ENCODE data around the gene DEDD2.

DEDD2 gene

GRCh38 chr19:42239544-42240220 is 22.2 kb upstream of the DEDD2 start:
- DNase-seq (ENCODE audit: low read depth): no peak
- TF ChIP-seq CTCF (conservative IDR thresholded peaks at IDR 0.05; ENCODE audit: low read depth, low read length): no peak

GRCh38 chr19:42235181-42235580 is 17.7 kb upstream of the DEDD2 start:
- TF ChIP-seq CTCF (conservative IDR thresholded peaks at IDR 0.05; ENCODE audit: low read depth, low read length): no peak
- H3K4me3 ChIP-seq (ENCODE audit: low read length): no peak overlapping the region
- DNase-seq (ENCODE audit: low read depth): no peak

More at GRCh38 chr19:42239544-42240220, 22.2 kb upstream of the DEDD2 start:
- H3K4me3 ChIP-seq (ENCODE audit: low read length): no peak overlapping the region

- no peak overlapping the region for H3K4me3 ChIP-seq (ENCODE audit: low read length)
- no peak for TF ChIP-seq CTCF (conservative IDR thresholded peaks at IDR 0.05; ENCODE audit: low read depth, low read length)
- DNase-seq (ENCODE audit: low read depth): no peak
Observed at GRCh38 chr19:42234364-42234763, 16.9 kb upstream of the DEDD2 start.

GRCh38 chr19:42233678-42234292 is 16.3 kb upstream of the DEDD2 start:
- TF ChIP-seq CTCF (conservative IDR thresholded peaks at IDR 0.05; ENCODE audit: low read depth, low read length): no peak
- H3K4me3 ChIP-seq (ENCODE audit: low read length): no peak overlapping the region

GRCh38 chr19:42233106-42233505 is 15.6 kb upstream of the DEDD2 start:
- no peak for TF ChIP-seq CTCF (conservative IDR thresholded peaks at IDR 0.05; ENCODE audit: low read depth, low read length)

More at GRCh38 chr19:42233678-42234292, 16.3 kb upstream of the DEDD2 start:
- no peak for DNase-seq (ENCODE audit: low read depth)

GRCh38 chr19:42232435-42232834 is 15.0 kb upstream of the DEDD2 start:
- no peak overlapping the region for H3K4me3 ChIP-seq (ENCODE audit: low read length)
- DNase-seq (ENCODE audit: low read depth): no peak
- no peak for TF ChIP-seq CTCF (conservative IDR thresholded peaks at IDR 0.05; ENCODE audit: low read depth, low read length)

More at GRCh38 chr19:42233106-42233505, 15.6 kb upstream of the DEDD2 start:
- no peak for DNase-seq (ENCODE audit: low read depth)
- no peak overlapping the region for H3K4me3 ChIP-seq (ENCODE audit: low read length)

- H3K4me3 ChIP-seq (ENCODE audit: low read length): no peak overlapping the region
- no peak for DNase-seq (ENCODE audit: low read depth)
- TF ChIP-seq CTCF (conservative IDR thresholded peaks at IDR 0.05; ENCODE audit: low read depth, low read length): no peak
Observed at GRCh38 chr19:42230571-42230970, 13.1 kb upstream of the DEDD2 start.
